Smooth muscle cell (in vitro differentiated cells): ENCODE results near the gene GNA14. TPM values are rescaled to one million over a fixed set of nuclear protein-coding genes. Genes with fewer than 3 reads are reported as not detected.
"Not testable (repeated sequence)": the region's sequence is repeated elsewhere in the genome, so short reads cannot be mapped to it uniquely, and the experiment has no call there.

Experiments
- DNase-seq: peaks from one replicate; lab custom pipeline; 2025; ENCODE audit not compliant: unreplicated experiment; lab: John Stamatoyannopoulos, UW
- H2AFZ ChIP-seq: fragments of 200-600 bp; sonication (generic); 2 replicates; pipeline ENCODE4 v1.6.0; 2016; ENCODE audit warnings: antibody characterized with exemption, low read depth, mild to moderate bottlenecking
- H3F3A ChIP-seq: fragments of 200-600 bp; sonication (generic); 2 replicates; pipeline ENCODE4 v1.6.0; 2017; ENCODE audit warnings: antibody characterized with exemption, low read depth
- H3K27ac ChIP-seq: fragments of 200-600 bp; sonication (generic); 2 replicates; pipeline ENCODE4 v1.5.1; 2016; ENCODE audit warnings: low read depth, mild to moderate bottlenecking
- H3K27me3 ChIP-seq: fragments of 200-600 bp; sonication (generic); 2 replicates; pipeline ENCODE4 v1.6.1; 2016; ENCODE audit warnings: low read depth, mild to moderate bottlenecking
- H3K36me3 ChIP-seq: fragments of 200-600 bp; sonication (generic); 2 replicates; pipeline ENCODE4 v1.5.1; 2016; ENCODE audit warnings: low read depth
- H3K4me1 ChIP-seq: fragments of 200-600 bp; sonication (generic); 2 replicates; pipeline ENCODE4 v1.5.1; 2016; ENCODE audit warnings: low read depth
- H3K4me2 ChIP-seq: fragments of 200-600 bp; sonication (generic); 2 replicates; pipeline ENCODE4 v1.6.0; 2016; ENCODE audit warnings: mild to moderate bottlenecking
- H3K4me3 ChIP-seq: fragments of 200-600 bp; sonication (generic); 2 replicates; pipeline ENCODE4 v1.5.1; 2016; ENCODE audit warnings: mild to moderate bottlenecking
- H3K79me2 ChIP-seq: fragments of 200-600 bp; sonication (generic); 2 replicates; pipeline ENCODE4 v1.6.0; 2016; ENCODE audit warnings: low read depth, mild to moderate bottlenecking
- H3K9ac ChIP-seq: fragments of 200-600 bp; sonication (generic); 2 replicates; pipeline ENCODE4 v1.6.0; 2016; ENCODE audit warnings: low read depth
- H3K9me3 ChIP-seq: fragments of 200-600 bp; sonication (generic); replicated peaks from 2 replicates; pipeline ENCODE4 v1.5.1; 2016; ENCODE audit warnings: low read depth
- H4K20me1 ChIP-seq: fragments of 200-600 bp; sonication (generic); 2 replicates; pipeline ENCODE4 v1.6.0; 2016; ENCODE audit warnings: low read depth
- CTCF ChIP-seq: fragments of 200-600 bp; sonication (generic); IDR thresholded peaks from 2 replicates; pipeline ENCODE4 v1.5.1; 2017; ENCODE audit warnings: borderline replicate concordance, mild to moderate bottlenecking, antibody characterized with exemption; ENCODE audit not compliant: insufficient read depth, poor library complexity, severe bottlenecking
- WGBS: methylation state at CpG from one replicate; pipeline ENCODE4 v1.1.7; 2016; ENCODE audit warnings: low lambda C conversion rate; 5-methylcytosine and 5-hydroxymethylcytosine counted together
- polyA plus RNA-seq: library from polyadenylated mRNA; unstranded; fragments of >200 nt; fragmentation: Nextera tagmentation; extraction: Ambion mirVana; gene quantifications from 2 replicates; pipeline ENCODE4 v1.2.1, GENCODE V29; 2016
- total RNA-seq: library from RNA; depleted of rRNA; stranded (reverse); fragments of >200 nt; gene quantifications from 2 replicates; pipeline ENCODE4 v1.2.3, GENCODE V29; 2014

GNA14 gene
- 10.2 and 13.0 TPM in 2 replicates for total RNA-seq
- polyA plus RNA-seq: 1.6 and 13.1 TPM in 2 replicates

GRCh38 chr9:77648234-77649108 is at the start of gene GNA14:
GNA14 (minus strand) TSS chr9:77648322; CDS start chr9:77647793, 529 bp downstream.
- no peak within 1 kb of the TSS for H3K27ac ChIP-seq

GRCh38 chr9:77697238-77697984 is 49.3 kb upstream of the GNA14 start:
- no peaks in the 10 kb centered on the region for H3K79me2 ChIP-seq
- WGBS: 87% methylated on average over 1 of the region's 1 CpG
- H3K4me3 ChIP-seq: no peak overlapping the region
- no peak for DNase-seq
- H3K9me3 ChIP-seq: no peaks in the 10 kb centered on the region
- H3K27me3 ChIP-seq: no peaks in the 10 kb centered on the region
- H3K27ac ChIP-seq: no peak overlapping the region
- no peaks in the 10 kb centered on the region for H3K36me3 ChIP-seq
- H3K9ac ChIP-seq: no peak overlapping the region
- H3K4me2 ChIP-seq: no peak overlapping the region
- no peaks in the 10 kb centered on the region for H4K20me1 ChIP-seq
- no peaks in the 10 kb centered on the region for H3F3A ChIP-seq
- no peak for TF ChIP-seq CTCF
- H2AFZ ChIP-seq: no peak overlapping the region
- H3K4me1 ChIP-seq: no peaks in the 10 kb centered on the region

More at GRCh38 chr9:77648234-77649108, at the start of gene GNA14:
- Histone ChIP-seq H3F3A (no peaks in the 10 kb centered on the region), H3K9ac (no peak within 1 kb of the TSS), H3K4me1 (no peaks in the 10 kb centered on the region), H3K4me3 (peak within 1 kb of the TSS; percentile 57), H3K27me3 (peaks cover 24% of the 10 kb centered on the region), H4K20me1 (no peaks in the 10 kb centered on the region), H2AFZ (peak within 1 kb of the TSS; percentile 83), H3K4me2 (peak within 1 kb of the TSS; percentile 87), H3K36me3 (no peaks in the 10 kb centered on the region), H3K79me2 (no peaks in the 10 kb centered on the region), H3K9me3 (no peaks in the 10 kb centered on the region)
- no peak for DNase-seq
- TF ChIP-seq CTCF: no peak
- 8% methylated on average over 45 of the region's 46 CpGs for WGBS

- H3K4me1 ChIP-seq, H2AFZ ChIP-seq, H3K27ac ChIP-seq, H3K4me3 ChIP-seq, H3K4me2 ChIP-seq, H3K36me3 ChIP-seq, DNase-seq, H3K79me2 ChIP-seq, H3K27me3 ChIP-seq, H3F3A ChIP-seq, H3K9ac ChIP-seq, H4K20me1 ChIP-seq, H3K9me3 ChIP-seq: not testable (repeated sequence)
- WGBS: 90% methylated on average over 3 of the region's 3 CpGs
Measured at GRCh38 chr9:77690723-77691122, 42.6 kb upstream of the GNA14 start.

- not testable (repeated sequence) for H3K27ac ChIP-seq, H3K79me2 ChIP-seq, H3K27me3 ChIP-seq, H3K4me3 ChIP-seq, H3F3A ChIP-seq, H2AFZ ChIP-seq, H3K9me3 ChIP-seq, H4K20me1 ChIP-seq, H3K36me3 ChIP-seq, H3K4me2 ChIP-seq, DNase-seq, H3K9ac ChIP-seq, H3K4me1 ChIP-seq
- WGBS: 91% methylated on average over 3 of the region's 3 CpGs
Measured at GRCh38 chr9:77690119-77690518, 42.0 kb upstream of the GNA14 start.

- H3K36me3 ChIP-seq: not testable (repeated sequence)
Measured at GRCh38 chr9:77687737-77688136, 39.6 kb upstream of the GNA14 start.

More at GRCh38 chr9:77687737-77688136, 39.6 kb upstream of the GNA14 start:
- not testable (repeated sequence) for H3K27me3 ChIP-seq, H2AFZ ChIP-seq, H3F3A ChIP-seq, H3K27ac ChIP-seq, H4K20me1 ChIP-seq, H3K4me1 ChIP-seq, H3K4me3 ChIP-seq, H3K4me2 ChIP-seq, H3K9me3 ChIP-seq, DNase-seq, H3K79me2 ChIP-seq, H3K9ac ChIP-seq
- WGBS: 94% methylated on average over 11 of the region's 11 CpGs
